Suprapubic skin (tissue), 3 donors: ENCODE results near the gene CFAP92.

Source experiments
- CTCF ChIP-seq, 2 donors: fragments of 200-600 bp in 1 of 2; fragments of 450-650 bp in 1 of 2; sonication (generic) in 1 of 2; IDR thresholded peaks; one replicate each; pipeline ENCODE4 v1.5.1; 2016 to 2019; ENCODE audit warnings: antibody characterized with exemption in 2 of 2, mild to moderate bottlenecking in 1 of 2, moderate library complexity in 1 of 2
- EP300 ChIP-seq: sonication (generic); formaldehyde crosslinking; IDR thresholded peaks from one replicate; pipeline ENCODE4 v1.6.1; 2017; ENCODE audit warnings: antibody characterized with exemption

- TF ChIP-seq CTCF (IDR thresholded peaks at IDR 0.05) (no peak), EP300 (no peak)
Observed at GRCh38 chr3:128942161-128942952, 51.5 kb downstream of the CFAP92 start.
